ENCODE measurements around the gene FUOM.

The FUOM gene

GRCh38 chr10:133350283-133350949 lies 7.4 kb downstream of the FUOM start:
- no peak for DNase-seq (ENCODE audit: low read depth)

- no peak for DNase-seq (ENCODE audit: low read depth)
Measured at GRCh38 chr10:133349577-133350011, 8.2 kb downstream of the FUOM start.

- no peak for DNase-seq (ENCODE audit: low read depth)
Measured at GRCh38 chr10:133349160-133349568, 8.7 kb downstream of the FUOM start.

- DNase-seq (ENCODE audit: low read depth), result no peak
Measured at GRCh38 chr10:133347710-133348517, 9.9 kb downstream of the FUOM start.

GRCh38 chr10:133346413-133346812 lies 11.4 kb downstream of the FUOM start:
- DNase-seq (ENCODE audit: low read depth), result no peak

GRCh38 chr10:133344236-133344635 lies 13.6 kb downstream of the FUOM start:
- DNase-seq (ENCODE audit: low read depth), result no peak

- DNase-seq (ENCODE audit: low read depth), result no peak
Measured at GRCh38 chr10:133343558-133343957, 14.3 kb downstream of the FUOM start.

GRCh38 chr10:133342942-133343341 lies 14.9 kb downstream of the FUOM start:
- no peak for DNase-seq (ENCODE audit: low read depth)

GRCh38 chr10:133341983-133342382 lies 15.8 kb downstream of the FUOM start:
- DNase-seq (ENCODE audit: low read depth), result no peak

GRCh38 chr10:133339708-133340380 lies 18.0 kb downstream of the FUOM start:
- DNase-seq (ENCODE audit: low read depth), result no peak

GRCh38 chr10:133338080-133339071 lies 19.4 kb downstream of the FUOM start:
- DNase-seq (ENCODE audit: low read depth), result no peak

- DNase-seq (ENCODE audit: low read depth), result no peak
Measured at GRCh38 chr10:133337370-133337725, 20.5 kb downstream of the FUOM start.

GRCh38 chr10:133336577-133337369 lies 21.0 kb downstream of the FUOM start, which contains the start of gene CALY:
Gene CALY, minus strand, starts transcription at chr10:133336896. Its CDS starts 7,907 bp downstream, at chr10:133328989.
- peak; percentile 31 for DNase-seq (ENCODE audit: low read depth)

GRCh38 chr10:133336118-133336576 lies 21.7 kb downstream of the FUOM start:
- DNase-seq (ENCODE audit: low read depth), result no peak

GRCh38 chr10:133335246-133336117 lies 22.3 kb downstream of the FUOM start:
- peak; percentile 57 for DNase-seq (ENCODE audit: low read depth)

- DNase-seq (ENCODE audit: low read depth), result no peak
Measured at GRCh38 chr10:133334503-133335245, 23.1 kb downstream of the FUOM start.

GRCh38 chr10:133332936-133333699 lies 24.7 kb downstream of the FUOM start:
- DNase-seq (ENCODE audit: low read depth), result no peak

All from amniotic epithelial cell (primary cell).